GM21529 (cell line): Measurements from ENCODE around the gene PDE4A.

Experiments used
- ATAC-seq: cut with Tn5 transposase; IDR thresholded peaks from one replicate; pipeline ENCODE4 v1.9.1; 2021; ENCODE audit not compliant: unreplicated experiment

The PDE4A gene

DNA sequence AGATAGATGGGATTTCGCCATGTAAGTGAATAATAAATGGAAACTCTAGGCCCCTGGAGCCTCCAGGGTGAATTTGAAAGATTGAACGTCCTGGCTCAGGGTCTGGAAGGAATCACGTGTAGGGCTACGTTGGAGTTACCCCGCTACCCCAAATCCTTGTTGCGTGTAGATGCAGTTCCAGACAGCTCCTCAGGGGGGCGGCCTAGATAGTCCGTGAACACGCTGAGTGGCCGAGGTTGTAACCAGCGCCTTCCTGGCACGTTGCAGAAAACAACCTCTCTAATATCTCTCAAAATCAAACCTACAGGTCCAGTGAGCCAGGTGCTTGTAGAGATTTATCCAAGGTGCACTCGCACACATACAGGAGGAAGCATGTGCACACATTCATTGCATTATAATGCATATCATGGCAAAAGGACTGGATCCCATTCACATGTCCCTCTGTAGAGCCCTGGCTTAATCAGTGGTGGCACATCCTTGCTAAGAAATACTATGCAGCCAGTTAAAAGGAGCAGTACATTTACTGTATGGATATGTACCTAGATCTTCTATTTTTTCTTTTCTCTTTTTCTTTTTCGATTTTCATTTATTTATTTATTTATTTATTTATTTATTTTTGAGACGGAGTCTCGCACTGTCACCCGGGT, 85.4 kb downstream of the PDE4A start:
- no peak for ATAC-seq

DNA sequence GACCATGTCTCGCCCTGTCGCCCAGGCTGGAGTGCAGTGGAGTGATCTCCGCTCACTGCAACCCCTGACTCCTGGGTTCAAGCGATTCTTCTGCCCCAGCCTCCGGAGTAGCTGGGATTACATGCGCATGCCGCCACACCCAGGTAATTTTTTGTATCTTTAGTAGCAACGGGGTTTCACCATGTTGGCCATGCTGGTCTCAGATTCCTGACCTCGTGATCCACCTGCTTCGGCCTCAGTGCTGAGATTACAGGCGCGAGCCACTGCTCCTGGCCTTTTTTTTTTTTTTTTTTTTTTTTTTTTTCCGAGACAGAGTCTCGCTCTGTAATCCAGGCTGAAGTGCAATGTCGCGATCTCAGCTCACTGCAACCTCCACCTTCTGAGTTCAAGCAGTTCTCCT, 87.7 kb downstream of the PDE4A start:
- no peak for ATAC-seq

DNA sequence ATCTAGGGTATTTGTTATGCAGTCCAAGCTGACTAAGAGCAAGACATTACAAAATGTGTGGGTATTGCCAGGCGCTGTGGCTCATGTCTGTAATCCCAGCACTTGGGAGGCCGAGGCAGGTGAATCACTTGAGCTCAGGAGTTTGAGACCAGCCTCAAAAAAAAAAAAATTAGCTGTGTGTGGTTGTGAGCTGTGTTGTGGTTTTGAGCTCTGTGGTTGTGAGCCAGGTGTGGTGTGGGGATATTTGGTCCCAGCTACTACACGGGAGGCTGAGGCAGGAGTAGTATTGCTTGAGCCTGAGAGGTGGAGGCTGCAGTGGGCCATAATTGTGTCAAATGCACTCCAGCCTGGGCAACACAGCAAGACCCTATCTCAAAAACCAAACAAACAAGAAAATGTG, 88.4 kb downstream of the PDE4A start:
- ATAC-seq, result no peak

DNA sequence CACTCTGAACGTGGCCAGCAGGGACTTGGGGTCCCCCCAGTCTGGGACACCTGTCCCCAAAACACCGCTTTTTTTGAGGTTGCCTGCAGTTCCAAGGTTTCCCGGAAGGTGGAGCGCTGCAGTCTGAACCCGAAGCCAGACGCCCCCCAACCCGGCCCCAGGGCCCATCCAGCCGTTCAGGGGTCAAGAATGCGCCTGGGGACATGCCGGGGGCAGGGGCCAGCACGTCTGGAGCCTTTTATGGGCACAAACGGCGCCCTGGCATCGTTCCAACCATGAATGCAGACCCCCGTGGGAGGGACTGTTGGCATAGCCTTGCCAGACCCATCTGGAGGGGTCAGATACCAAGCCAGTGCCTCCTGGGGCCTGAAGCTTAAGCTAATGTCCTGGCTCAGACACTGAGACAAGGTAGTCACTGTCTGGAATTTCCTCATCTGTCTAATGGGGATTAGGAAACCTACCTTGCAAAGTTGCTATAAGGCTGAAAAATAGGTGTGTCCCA, 90.0 kb downstream of the PDE4A start:
- no peak for ATAC-seq

DNA sequence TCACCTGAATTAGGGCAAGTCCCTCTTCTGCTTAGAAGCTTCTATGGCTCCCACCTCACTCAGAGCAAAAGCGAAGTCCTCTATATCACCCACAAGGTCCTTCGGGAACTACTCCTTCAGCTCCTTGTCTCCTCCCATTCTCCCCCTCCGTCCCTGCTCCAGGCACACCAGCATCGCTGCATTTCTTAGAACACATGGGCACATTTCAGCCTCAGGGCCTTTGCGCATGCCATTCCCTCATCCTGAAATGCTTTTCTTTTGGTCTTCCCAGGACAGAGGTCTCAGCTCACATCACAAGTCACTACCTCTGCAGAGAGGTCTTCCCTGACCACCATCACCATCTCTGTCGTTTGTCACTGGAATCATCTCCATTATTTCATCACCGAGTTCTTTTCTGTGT, 92.9 kb downstream of the PDE4A start:
- no peak for ATAC-seq

DNA sequence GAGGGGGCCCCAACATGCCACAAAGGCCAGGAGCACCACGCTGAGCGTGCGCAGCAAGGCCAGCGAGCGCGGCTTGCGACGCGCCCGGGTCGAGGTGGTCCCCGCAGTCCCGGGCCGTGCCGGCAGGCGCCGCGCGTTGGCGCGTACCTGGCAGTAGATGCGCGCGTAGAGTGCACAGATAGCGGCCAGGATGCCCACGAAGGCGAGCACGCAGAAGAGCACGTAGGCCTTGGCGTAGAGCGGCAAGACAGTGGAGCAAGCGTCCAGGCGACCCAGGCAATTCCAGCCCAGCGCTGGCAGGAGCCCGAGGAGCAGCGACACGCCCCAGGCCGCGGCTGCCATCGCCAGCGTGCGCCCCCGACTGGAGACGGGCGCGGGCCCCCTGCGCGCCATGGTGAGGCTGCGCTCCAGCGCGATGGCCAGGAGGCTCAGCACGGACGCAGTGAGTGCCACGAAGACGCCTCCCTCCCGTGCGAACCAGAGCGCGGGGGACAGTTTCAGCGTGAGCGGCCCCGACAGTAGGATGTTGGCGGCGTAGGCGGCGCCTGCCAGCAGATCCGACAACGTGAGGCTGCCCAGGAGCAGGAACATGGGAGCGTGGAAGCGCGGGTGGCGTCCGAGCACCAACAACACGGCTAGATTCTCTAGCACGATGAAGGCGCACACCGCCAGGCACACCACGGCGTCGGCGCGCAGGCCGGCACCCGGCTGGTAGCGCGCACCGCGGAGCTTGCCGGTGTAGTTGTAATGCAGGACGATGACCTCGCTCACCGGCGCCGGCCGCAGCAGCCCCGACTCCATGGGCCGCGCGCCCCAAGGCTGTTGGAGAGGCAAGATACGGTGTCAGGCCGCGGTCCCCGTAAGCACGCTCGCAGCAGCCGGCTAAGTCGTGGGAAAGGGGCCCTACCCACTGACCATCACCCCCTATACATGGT, 94.1 kb downstream of the PDE4A start:
- ATAC-seq, result no peak

DNA sequence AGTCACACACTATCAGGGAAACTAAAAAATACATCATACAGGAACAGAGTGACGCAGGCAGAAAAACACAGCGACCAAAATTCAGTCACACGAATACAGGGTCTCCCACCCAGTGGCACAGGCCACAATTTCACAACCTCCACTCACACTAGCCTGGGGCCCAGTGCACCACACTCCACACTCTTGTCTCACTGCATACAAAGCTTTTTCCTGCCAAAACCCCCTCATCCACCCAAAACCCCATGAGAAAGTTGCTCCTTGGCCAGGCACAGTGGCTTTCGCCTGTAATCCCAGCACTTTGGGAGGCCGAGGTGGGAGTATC, 95.7 kb downstream of the PDE4A start:
- no peak for ATAC-seq

DNA sequence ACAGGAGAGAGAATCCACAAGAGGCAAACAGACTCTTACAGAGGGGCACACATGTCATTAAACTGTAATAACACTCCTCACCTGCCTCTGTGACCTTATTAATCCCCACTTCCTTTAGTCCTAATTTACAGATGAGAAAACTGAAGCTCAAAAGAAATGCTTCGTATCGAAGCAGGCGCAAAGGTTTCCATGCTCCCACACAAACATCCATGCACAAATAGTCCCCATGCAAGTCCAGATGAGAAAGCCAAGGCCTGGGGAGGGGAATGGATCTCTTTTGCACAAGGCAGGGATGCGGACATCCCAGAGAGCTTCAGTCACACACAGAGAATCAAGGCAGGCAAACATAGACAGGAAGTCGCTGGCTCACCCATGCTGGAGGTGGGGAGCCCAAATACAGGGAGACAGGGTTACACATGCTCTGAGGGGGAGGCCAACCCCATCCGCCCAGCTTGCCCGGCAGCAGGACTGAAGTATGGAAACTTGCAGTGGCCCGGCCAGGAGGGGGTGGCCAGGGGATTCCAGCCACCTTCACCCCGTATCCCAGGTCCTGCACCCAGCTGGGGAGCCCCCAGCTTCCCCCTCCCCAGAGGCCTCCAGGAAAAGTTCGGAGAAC, 96.4 kb downstream of the PDE4A start:
- no peak for ATAC-seq

DNA sequence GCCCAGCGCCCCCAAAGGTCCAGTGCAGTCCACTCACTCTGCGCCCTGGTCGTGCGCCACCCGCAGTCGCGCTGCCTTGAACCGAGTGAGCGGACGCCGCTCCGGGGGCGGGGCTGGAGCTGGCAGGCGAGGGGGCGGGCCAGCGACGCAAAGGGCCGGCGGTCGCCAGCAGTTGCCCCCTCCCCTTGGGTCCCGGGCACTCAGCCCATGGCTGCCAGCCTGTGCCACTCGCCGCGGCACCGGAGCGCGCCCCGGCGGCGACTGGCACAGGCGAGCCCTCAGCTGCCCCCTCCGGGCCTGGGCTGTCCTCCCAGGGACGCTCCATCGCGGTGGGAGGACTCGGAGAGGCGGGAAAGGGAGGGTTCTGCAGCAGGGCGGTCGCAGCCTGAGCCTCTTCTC, 97.0 kb downstream of the PDE4A start, which contains the start of gene S1PR5:
Gene S1PR5 (minus strand): TSS at position 87 of the 399 bp plus-strand sequence. CDS start 2,436 bp downstream, outside the sequence.
- ATAC-seq, result no peak

DNA sequence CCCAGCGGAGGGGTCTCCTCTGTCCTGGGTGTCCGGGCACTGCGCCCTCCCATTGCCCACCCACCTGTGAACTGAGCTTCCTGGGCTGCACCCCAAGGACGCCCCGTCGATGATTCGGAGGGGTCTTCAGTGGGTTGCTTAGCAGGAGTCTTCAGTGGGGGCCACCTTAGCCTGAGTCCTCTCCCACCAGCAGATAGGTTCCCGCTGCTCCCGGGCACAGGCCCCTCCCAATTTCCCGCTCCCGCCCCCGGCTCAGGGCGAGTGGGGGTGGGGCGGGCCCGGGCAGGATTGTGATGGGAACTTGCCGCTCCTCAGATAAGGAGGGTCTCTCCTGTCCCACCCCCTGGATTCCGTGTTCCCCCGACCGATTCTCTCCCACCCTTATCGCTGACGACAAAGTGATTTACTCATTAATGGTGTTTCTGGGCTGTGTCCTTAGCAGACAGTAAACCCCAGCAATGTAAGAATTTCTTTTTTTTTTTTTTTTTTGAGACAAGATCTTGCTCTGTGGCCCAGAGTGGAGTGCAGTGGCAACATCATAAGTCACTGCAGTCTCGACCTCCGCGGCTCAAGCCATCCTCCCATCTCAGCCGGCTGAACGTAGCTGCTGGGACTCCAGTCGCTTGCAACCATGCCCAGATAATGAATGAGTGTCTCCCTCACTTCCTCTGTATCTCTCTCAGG, 97.6 kb downstream of the PDE4A start:
- no peak for ATAC-seq

DNA sequence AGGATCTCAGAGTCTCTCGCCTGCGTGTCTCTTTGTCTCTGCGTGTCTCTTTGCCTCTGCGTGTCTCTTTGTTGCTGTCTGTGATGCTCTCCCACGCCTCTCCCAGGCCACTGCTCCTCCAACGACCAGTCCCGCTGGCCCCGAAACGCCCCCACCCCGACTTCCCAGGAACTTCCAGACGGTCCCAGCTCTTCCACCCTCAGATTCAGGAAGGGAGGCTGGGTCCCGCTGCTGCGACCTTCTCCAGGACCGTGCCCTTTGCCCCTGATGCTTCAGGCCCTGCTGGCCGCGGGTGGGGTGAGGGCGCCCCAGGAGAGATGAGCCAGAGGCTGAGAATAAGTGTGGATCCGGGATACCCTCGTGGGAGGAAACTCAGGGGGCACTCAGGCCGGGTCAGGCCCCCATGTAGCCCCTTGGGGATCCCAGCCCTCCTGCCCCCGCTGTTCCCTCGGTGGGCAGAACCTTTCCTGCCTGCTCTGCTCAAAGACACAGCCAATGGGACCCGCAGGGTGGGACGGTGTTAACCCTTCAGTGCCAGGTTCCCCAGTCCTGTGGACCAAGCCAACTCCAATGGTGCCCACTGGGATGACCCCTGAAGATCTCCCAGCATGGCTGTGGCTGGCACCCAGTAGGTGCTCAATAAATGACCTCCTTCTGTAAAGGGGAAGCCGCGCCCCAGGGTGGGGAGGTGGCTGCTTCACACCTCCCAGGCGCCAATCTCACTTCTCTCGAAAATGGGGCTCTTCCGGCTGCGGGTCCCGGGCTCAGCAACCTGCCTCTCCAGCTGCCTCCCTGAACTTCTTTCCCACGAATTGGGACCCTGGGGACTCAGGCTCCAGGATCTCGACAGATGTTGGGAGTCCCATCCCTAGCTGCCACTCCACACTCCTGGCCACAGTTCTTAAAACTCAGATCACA, 98.4 kb downstream of the PDE4A start:
- no peak for ATAC-seq
